Measurements from ENCODE around the gene CHRNA1.
"Not testable (repeated sequence)": the region's sequence is repeated elsewhere in the genome, so short reads cannot be mapped to it uniquely, and the experiment has no call there.

The CHRNA1 gene

DNA sequence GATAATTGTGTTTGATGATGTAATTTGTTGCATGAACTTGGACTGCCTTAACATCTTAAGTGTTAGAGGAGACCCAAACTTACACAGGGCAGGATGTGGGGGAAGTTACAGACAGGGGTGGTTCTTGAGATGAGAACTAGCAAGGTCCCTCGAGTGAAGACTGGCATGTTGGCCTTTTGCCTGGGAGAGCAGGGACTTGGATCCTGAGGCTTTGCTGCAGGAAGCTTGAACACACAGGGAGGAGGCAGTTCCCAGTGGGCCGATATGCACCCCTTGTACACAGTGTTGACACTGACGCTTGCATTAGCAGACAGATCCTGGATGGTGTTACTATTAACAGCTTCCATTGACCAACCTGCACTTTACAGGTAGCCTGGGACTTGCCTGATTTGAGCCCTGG is 47.5 kb downstream of the CHRNA1 start:
- DNase-seq (ENCODE audit: low spot score), result no peak

DNA sequence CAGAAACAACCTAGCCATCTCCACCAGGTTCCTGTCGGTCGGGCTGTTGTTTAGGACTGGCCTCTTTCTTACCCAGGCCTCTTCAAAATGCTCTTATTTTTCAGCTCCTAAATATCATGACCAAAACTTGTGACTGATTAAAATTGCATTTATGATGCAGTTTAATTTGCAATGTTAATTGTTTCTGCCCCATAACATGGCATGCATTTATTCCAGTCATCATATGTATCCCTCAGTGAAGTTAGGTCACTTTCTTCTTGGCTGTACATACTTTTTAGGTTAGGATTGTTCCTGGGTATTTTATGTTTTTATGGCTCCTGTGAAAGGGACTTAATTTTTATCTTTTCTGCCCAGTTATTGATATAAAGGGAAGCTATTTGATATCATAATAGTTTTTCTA is 50.6 kb downstream of the CHRNA1 start:
- no peak for DNase-seq (ENCODE audit: low spot score)

GRCh38 chr2:174711206-174711605 is 53.1 kb downstream of the CHRNA1 start:
- no peak for DNase-seq (ENCODE audit: low spot score)

DNA sequence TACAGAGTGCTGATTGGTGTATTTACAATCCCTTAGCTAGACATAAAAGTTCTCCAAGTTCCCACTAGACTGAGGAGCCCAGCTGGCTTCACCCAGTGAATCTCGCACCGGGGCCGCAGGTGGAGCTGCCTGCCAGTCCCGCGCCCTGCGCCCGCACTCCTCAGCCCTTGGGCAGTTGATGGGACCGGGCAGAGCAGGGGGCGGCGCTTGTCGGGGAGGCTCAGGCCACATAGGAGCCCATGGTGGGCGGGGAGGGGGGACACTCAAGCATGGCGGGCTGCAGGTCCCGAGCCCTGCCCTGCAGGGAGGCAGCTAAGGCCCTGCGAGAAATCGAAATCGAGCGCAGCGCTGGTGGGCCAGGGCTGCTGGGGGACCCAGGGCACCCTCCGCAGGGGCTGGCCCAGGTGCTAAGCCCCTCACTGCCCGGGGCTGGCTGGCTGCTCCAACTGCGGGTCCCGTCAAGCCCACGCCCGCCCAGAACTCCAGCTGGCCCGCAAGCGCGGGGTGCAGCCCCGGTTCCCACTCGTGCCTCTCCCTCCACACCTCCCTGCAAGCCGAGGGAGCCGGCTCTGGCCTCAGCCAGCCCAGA is 54.8 kb downstream of the CHRNA1 start:
- not testable (repeated sequence) for DNase-seq (ENCODE audit: low spot score)

DNA sequence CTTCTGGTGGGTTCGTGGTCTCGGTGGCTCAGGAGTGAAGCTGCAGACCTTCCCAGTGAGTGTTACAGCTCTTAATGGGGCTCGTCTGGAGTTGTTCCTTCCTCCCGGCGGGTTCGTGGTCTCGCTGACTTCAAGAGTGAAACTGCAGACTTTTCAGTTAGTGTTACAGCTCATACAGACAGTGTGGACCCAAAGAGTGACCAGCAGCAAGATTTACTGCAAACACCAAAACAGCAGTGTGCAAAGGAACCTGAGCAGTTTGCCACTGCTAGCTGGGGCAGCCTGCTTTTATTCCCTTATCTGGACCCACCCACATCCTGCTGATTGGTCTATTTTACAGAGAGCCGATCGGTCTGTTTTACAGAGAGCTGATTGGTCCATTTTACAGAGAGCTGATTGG is 55.6 kb downstream of the CHRNA1 start:
- DNase-seq (ENCODE audit: low spot score), result no peak

DNA sequence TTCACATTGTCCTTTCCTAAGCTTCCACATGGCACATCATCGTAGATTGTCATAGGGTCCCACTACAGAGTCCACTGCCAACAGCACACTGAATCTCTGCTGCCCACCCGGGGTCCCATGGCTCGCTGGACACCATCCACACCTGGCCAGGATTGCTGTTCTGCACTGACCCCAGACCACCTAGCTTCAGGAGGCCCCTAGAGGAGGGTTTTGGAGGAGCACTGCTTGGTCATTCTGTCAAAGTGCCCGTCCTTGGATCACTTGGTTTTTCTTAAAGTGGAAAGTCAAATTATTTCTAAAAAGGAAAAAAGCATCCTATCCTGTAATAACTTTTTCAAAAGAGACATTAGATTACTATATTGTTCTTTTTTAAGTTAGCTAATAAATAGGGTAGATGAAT is 59.0 kb downstream of the CHRNA1 start:
- no peak for DNase-seq (ENCODE audit: low spot score)

GRCh38 chr2:174704642-174705041 is 59.6 kb downstream of the CHRNA1 start:
- DNase-seq (ENCODE audit: low spot score), result no peak

GRCh38 chr2:174704061-174704460 is 60.2 kb downstream of the CHRNA1 start:
- no peak for DNase-seq (ENCODE audit: low spot score)

GRCh38 chr2:174703430-174703829 is 60.8 kb downstream of the CHRNA1 start:
- no peak for DNase-seq (ENCODE audit: low spot score)

DNA sequence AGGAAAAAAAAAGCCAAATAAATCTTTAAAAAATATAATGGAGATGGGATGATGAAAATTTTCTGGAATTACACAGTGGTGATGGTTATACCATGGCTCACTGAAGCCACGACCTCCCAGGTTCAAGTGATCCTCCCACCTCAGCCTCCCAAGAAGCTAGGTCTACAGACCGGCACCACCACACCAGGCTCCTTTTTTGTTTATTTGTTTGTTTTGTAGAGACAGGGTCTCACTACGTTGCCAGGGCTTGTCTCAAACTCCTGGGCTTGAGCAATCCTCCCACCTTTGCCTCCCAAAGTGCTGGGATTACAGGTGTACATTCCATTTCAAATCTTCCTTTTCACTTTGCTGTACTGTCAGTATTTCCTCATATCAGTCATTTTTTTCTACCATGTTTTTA is 61.7 kb downstream of the CHRNA1 start:
- no peak for DNase-seq (ENCODE audit: low spot score)

- DNase-seq (ENCODE audit: low spot score), result no peak
These were observed 64.1 kb downstream of the CHRNA1 start for GRCh38 chr2:174699993-174700766.

All from left forelimb (tissue), 1 donor.